ENCODE measurements around the gene ADGRE3.

DNA sequence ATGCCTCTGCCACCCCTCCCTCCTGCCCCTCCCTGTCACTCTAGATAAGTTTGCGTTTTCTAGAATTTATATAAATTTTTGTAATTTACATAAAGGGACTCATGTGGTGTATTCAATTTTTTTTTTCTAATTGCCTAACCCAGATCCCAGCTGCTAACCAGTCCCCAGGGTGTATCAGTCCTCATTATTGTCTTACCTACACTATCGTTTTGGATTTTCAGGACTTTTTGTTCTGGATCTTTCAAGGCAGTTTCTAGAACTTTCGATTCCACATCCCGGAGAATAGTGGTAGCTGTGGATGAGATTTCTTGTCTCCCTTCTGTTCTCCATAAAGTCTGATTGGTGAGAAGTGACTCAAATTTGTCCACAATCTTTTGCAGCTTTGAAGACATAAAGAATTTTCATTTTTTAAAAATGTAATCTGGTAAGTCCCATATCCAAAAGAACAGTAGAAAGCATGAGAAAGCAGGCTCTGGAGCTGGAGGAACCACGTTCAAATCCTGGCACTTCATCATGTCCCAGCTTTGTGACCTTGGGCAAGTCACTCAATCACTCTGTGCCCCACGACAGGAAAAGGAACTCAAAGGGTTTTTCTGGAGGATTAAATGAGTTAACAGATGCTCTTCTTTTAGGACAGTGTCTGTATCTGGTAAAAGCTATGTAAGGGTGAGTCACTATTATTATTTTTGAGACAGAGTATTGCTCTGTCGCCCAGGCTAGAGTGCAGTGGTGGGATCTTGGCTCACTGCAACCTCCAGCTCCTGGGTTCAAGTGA, 19.7 kb downstream of the ADGRE3 start:
- TF ChIP-seq EP300 (IDR thresholded peaks at IDR 0.05; ENCODE audit: borderline replicate concordance in 1 of 2, low read depth in 2 of 2, low read length in 2 of 2) (no peak), POLR2A (IDR thresholded peaks at IDR 0.05; ENCODE audit: control extremely low read depth in 1 of 2, low read depth in 2 of 2, low read length in 2 of 2) (no peak), KDM5A (IDR thresholded peaks at IDR 0.05; ENCODE audit: low read length) (no peak), RAD21 (IDR thresholded peaks at IDR 0.05 in 1 of 2, conservative IDR thresholded peaks at IDR 0.05 in 1 of 2; ENCODE audit: low read depth in 2 of 2, low read length in 2 of 2) (no peak), TEAD4 (IDR thresholded peaks at IDR 0.05; ENCODE audit: low read depth, low read length) (no peak), CEBPB (IDR thresholded peaks at IDR 0.05; ENCODE audit: low read depth, low read length) (no peak), POLR2AphosphoS5 (IDR thresholded peaks at IDR 0.05; ENCODE audit: low read depth, low read length) (no peak)
- TF ChIP-seq, protein P1, sequence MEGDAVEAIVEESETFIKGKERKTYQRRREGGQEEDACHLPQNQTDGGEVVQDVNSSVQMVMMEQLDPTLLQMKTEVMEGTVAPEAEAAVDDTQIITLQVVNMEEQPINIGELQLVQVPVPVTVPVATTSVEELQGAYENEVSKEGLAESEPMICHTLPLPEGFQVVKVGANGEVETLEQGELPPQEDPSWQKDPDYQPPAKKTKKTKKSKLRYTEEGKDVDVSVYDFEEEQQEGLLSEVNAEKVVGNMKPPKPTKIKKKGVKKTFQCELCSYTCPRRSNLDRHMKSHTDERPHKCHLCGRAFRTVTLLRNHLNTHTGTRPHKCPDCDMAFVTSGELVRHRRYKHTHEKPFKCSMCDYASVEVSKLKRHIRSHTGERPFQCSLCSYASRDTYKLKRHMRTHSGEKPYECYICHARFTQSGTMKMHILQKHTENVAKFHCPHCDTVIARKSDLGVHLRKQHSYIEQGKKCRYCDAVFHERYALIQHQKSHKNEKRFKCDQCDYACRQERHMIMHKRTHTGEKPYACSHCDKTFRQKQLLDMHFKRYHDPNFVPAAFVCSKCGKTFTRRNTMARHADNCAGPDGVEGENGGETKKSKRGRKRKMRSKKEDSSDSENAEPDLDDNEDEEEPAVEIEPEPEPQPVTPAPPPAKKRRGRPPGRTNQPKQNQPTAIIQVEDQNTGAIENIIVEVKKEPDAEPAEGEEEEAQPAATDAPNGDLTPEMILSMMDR (IDR thresholded peaks at IDR 0.05; ENCODE audit: control extremely low read depth in 1 of 3, insufficient read depth in 1 of 3, low read depth in 1 of 3, low read length in 3 of 3): no peak
- TF ChIP-seq, protein P2, sequence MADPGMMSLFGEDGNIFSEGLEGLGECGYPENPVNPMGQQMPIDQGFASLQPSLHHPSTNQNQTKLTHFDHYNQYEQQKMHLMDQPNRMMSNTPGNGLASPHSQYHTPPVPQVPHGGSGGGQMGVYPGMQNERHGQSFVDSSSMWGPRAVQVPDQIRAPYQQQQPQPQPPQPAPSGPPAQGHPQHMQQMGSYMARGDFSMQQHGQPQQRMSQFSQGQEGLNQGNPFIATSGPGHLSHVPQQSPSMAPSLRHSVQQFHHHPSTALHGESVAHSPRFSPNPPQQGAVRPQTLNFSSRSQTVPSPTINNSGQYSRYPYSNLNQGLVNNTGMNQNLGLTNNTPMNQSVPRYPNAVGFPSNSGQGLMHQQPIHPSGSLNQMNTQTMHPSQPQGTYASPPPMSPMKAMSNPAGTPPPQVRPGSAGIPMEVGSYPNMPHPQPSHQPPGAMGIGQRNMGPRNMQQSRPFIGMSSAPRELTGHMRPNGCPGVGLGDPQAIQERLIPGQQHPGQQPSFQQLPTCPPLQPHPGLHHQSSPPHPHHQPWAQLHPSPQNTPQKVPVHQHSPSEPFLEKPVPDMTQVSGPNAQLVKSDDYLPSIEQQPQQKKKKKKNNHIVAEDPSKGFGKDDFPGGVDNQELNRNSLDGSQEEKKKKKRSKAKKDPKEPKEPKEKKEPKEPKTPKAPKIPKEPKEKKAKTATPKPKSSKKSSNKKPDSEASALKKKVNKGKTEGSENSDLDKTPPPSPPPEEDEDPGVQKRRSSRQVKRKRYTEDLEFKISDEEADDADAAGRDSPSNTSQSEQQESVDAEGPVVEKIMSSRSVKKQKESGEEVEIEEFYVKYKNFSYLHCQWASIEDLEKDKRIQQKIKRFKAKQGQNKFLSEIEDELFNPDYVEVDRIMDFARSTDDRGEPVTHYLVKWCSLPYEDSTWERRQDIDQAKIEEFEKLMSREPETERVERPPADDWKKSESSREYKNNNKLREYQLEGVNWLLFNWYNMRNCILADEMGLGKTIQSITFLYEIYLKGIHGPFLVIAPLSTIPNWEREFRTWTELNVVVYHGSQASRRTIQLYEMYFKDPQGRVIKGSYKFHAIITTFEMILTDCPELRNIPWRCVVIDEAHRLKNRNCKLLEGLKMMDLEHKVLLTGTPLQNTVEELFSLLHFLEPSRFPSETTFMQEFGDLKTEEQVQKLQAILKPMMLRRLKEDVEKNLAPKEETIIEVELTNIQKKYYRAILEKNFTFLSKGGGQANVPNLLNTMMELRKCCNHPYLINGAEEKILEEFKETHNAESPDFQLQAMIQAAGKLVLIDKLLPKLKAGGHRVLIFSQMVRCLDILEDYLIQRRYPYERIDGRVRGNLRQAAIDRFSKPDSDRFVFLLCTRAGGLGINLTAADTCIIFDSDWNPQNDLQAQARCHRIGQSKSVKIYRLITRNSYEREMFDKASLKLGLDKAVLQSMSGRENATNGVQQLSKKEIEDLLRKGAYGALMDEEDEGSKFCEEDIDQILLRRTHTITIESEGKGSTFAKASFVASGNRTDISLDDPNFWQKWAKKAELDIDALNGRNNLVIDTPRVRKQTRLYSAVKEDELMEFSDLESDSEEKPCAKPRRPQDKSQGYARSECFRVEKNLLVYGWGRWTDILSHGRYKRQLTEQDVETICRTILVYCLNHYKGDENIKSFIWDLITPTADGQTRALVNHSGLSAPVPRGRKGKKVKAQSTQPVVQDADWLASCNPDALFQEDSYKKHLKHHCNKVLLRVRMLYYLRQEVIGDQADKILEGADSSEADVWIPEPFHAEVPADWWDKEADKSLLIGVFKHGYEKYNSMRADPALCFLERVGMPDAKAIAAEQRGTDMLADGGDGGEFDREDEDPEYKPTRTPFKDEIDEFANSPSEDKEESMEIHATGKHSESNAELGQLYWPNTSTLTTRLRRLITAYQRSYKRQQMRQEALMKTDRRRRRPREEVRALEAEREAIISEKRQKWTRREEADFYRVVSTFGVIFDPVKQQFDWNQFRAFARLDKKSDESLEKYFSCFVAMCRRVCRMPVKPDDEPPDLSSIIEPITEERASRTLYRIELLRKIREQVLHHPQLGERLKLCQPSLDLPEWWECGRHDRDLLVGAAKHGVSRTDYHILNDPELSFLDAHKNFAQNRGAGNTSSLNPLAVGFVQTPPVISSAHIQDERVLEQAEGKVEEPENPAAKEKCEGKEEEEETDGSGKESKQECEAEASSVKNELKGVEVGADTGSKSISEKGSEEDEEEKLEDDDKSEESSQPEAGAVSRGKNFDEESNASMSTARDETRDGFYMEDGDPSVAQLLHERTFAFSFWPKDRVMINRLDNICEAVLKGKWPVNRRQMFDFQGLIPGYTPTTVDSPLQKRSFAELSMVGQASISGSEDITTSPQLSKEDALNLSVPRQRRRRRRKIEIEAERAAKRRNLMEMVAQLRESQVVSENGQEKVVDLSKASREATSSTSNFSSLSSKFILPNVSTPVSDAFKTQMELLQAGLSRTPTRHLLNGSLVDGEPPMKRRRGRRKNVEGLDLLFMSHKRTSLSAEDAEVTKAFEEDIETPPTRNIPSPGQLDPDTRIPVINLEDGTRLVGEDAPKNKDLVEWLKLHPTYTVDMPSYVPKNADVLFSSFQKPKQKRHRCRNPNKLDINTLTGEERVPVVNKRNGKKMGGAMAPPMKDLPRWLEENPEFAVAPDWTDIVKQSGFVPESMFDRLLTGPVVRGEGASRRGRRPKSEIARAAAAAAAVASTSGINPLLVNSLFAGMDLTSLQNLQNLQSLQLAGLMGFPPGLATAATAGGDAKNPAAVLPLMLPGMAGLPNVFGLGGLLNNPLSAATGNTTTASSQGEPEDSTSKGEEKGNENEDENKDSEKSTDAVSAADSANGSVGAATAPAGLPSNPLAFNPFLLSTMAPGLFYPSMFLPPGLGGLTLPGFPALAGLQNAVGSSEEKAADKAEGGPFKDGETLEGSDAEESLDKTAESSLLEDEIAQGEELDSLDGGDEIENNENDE (IDR thresholded peaks at IDR 0.05; ENCODE audit: insufficient replicate concordance, low read length): no peak
